Lower leg skin (tissue), 4 donors: ENCODE data around the gene UTP15. TPM values are rescaled to one million over a fixed set of nuclear protein-coding genes. Genes with fewer than 3 reads are reported as not detected.

Source experiments
- DNase-seq, 2 donors: peaks; one replicate each; pipeline ENCODE4 v3.0.0-alpha.2; 2019; ENCODE audit warnings: low spot score in 2 of 2
- H3K4me3 ChIP-seq: fragments of 200-600 bp; sonication (generic); 2 replicates; pipeline ENCODE4 v1.5.1; 2017; ENCODE audit warnings: mild to moderate bottlenecking, low read depth; ENCODE audit not compliant: poor library complexity, severe bottlenecking
- CTCF ChIP-seq, 3 donors: fragments of 450-650 bp; IDR thresholded peaks; one replicate each; pipeline ENCODE4 v1.5.1; 2016; ENCODE audit warnings: antibody characterized with exemption in 3 of 3, mild to moderate bottlenecking in 3 of 3, moderate library complexity in 2 of 3
- POLR2A ChIP-seq, 2 donors: fragments of 450-650 bp; IDR thresholded peaks; one replicate each; pipeline ENCODE4 v1.6.1; 2016 to 2017; ENCODE audit warnings: antibody characterized with exemption in 2 of 2, mild to moderate bottlenecking in 1 of 2, moderate library complexity in 1 of 2
- WGBS, 2 donors: methylation state at CpG; one replicate each; pipeline ENCODE4 v1.1.5; 2018; 5-methylcytosine and 5-hydroxymethylcytosine counted together
- intact Hi-C: fragments of 100-400 bp; cut with DNase I; formaldehyde crosslinking; loops from one replicate; pipeline ENCODE4 v1.15.0; 2023; ENCODE audit warnings: low total_unique reads
- total RNA-seq, 4 donors: library from RNA; depleted of rRNA; stranded (reverse); fragments of >200 nt; gene quantifications; one replicate each; pipeline ENCODE4 v1.1.0, GENCODE V29; 2016

Gene UTP15
- total RNA-seq, 4 donors from 2014 or later: 13.0 to 37.1 (median 15.4) TPM

- WGBS, 2 donors: 65 to 75% methylated on average over 3 of the region's 3 CpGs
- H3K4me3 ChIP-seq: no peak overlapping the region
- intact Hi-C loops: no loop called here
- no peak for TF ChIP-seq CTCF (IDR thresholded peaks at IDR 0.05)
- TF ChIP-seq POLR2A (IDR thresholded peaks at IDR 0.05): no peak
- no peak for DNase-seq
Observed at GRCh38 chr5:73582285-73583145, 17.0 kb downstream of the UTP15 start.

- intact Hi-C loops: loop anchor here (5.0 kb wide), 1 partner anchor 209 kb away; no protein-coding TSS in a partner anchor
- H3K4me3 ChIP-seq: no peak overlapping the region
- peak in 1 of 2 donors; percentile 1 for DNase-seq
- TF ChIP-seq CTCF (IDR thresholded peaks at IDR 0.05) (no peak), POLR2A (IDR thresholded peaks at IDR 0.05) (no peak)
- 41 to 48% methylated on average over 1 of the region's 1 CpG for WGBS, 2 donors
Observed at GRCh38 chr5:73587923-73588322, 22.4 kb downstream of the UTP15 start.

- 54 to 62% methylated on average over 4 of the region's 4 CpGs for WGBS, 2 donors
- intact Hi-C loops: loop anchor here (10.0 kb wide), 1 partner anchor 304 kb away; no protein-coding TSS in a partner anchor
- H3K4me3 ChIP-seq: no peak overlapping the region
- DNase-seq: peak in 1 of 2 donors; percentile 68
- TF ChIP-seq POLR2A (IDR thresholded peaks at IDR 0.05) (no peak), CTCF (IDR thresholded peaks at IDR 0.05) (peak in 1 of 3 donors; percentile 33)
Observed at GRCh38 chr5:73591102-73591695, 25.7 kb downstream of the UTP15 start.

GRCh38 chr5:73591698-73592501 is 26.4 kb downstream of the UTP15 start:
- TF ChIP-seq CTCF (IDR thresholded peaks at IDR 0.05) (no peak), POLR2A (IDR thresholded peaks at IDR 0.05) (no peak)
- no peak for DNase-seq
- no peak overlapping the region for H3K4me3 ChIP-seq
- intact Hi-C loops: loop anchor here (10.0 kb wide), 1 partner anchor 303 kb away; no protein-coding TSS in a partner anchor
- 46 to 48% methylated on average over 4 of the region's 4 CpGs for WGBS, 2 donors

- DNase-seq: no peak
- intact Hi-C loops: loop anchor here (10.0 kb wide), 1 partner anchor 302 kb away; no protein-coding TSS in a partner anchor
- TF ChIP-seq POLR2A (IDR thresholded peaks at IDR 0.05): no peak
- TF ChIP-seq CTCF (IDR thresholded peaks at IDR 0.05): no peak
- WGBS, 2 donors: 53 to 69% methylated on average over 1 of the region's 1 CpG
- no peak overlapping the region for H3K4me3 ChIP-seq
Observed at GRCh38 chr5:73592551-73592950, 27.0 kb downstream of the UTP15 start.
